Lower leg skin (tissue), 3 donors: ENCODE data around the gene PEX10.

Experiments used
- POLR2A ChIP-seq, 2 donors: fragments of 450-650 bp; IDR thresholded peaks; one replicate each; pipeline ENCODE4 v1.6.1; 2016 to 2017; ENCODE audit warnings: antibody characterized with exemption in 2 of 2, mild to moderate bottlenecking in 1 of 2, moderate library complexity in 1 of 2
- TF ChIP-seq, protein P1 (sequence below), 3 donors: fragments of 450-650 bp; IDR thresholded peaks; one replicate each; pipeline ENCODE4 v1.5.1; 2016; ENCODE audit warnings: antibody characterized with exemption in 3 of 3, mild to moderate bottlenecking in 3 of 3, moderate library complexity in 2 of 3

DNA sequence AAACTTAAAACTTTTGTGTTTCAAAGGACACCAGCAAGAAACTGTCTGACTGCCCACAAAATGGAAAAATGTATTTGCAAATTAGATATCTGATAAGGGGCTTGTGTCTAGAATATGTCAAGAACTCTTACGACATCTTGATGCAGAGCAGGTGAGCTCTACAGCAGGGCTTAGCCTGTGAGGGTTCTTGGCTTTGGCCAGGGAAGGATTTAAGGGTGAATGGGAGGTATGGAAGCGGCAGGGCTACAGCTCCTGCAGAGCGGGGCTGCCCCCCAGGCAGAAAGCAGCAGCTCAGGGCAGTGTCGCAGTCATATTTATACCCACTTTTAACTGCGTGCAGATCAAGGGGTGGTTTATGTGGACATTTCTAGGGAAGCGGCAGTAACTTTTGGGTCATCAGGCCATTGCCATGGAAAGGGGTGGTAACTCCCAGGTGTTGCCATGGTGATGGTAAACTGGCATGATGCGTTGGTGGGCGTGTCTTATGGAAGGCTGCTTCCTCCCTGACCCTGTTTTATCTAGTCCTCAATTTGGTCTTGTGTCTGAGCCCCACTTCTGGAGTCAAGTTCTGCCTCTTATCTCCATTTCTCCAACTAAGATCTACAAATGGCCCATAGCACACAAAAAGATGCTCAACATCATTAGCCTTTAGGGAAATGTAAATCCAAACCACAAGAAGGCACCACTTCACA lies 44.2 kb downstream of the PEX10 start:
- TF ChIP-seq, protein P1, sequence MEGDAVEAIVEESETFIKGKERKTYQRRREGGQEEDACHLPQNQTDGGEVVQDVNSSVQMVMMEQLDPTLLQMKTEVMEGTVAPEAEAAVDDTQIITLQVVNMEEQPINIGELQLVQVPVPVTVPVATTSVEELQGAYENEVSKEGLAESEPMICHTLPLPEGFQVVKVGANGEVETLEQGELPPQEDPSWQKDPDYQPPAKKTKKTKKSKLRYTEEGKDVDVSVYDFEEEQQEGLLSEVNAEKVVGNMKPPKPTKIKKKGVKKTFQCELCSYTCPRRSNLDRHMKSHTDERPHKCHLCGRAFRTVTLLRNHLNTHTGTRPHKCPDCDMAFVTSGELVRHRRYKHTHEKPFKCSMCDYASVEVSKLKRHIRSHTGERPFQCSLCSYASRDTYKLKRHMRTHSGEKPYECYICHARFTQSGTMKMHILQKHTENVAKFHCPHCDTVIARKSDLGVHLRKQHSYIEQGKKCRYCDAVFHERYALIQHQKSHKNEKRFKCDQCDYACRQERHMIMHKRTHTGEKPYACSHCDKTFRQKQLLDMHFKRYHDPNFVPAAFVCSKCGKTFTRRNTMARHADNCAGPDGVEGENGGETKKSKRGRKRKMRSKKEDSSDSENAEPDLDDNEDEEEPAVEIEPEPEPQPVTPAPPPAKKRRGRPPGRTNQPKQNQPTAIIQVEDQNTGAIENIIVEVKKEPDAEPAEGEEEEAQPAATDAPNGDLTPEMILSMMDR (IDR thresholded peaks at IDR 0.05): no peak
- TF ChIP-seq POLR2A (IDR thresholded peaks at IDR 0.05): no peak
